GM11168 (cell line): ENCODE results near the gene ZBTB7C.
"Not testable (repeated sequence)": the region's sequence is repeated elsewhere in the genome, so short reads cannot be mapped to it uniquely, and the experiment has no call there.

Experiments used
- in situ Hi-C: fragments of 300-500 bp; cut with MboI; formaldehyde crosslinking; loops from one replicate; pipeline ENCODE4 v1.12.0; 2022; ENCODE audit warnings: low sequenced_read_pairs; ENCODE audit not compliant: unreplicated experiment

The ZBTB7C gene

DNA sequence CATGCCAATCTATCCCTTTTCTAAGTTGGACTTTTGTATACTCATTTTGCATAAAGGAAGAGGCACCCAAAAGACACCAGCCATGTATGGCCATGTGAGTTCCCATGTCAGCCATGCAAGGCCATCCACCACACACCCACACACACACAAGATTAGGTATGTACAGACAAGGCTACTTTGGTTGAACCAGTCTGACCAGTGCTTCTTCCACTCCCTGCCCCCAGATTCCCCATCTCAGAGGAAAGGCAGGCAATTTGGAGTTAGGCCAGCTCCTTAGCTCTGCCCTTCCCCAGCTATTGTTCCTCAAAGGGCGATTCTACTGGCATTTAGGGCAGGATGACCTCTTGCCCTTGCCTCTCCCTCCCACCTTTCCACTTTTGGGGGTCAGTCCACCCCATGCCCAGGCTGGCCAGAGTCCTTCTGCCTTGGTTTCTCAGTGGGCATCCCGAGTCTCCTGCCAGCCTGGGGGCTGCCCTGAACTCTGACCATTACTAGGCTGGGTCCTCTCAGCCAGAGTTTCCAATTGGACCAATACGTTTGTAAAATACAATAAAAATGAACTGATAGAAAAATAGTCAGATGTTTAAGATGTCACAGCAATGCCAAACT is 101.1 kb downstream of the ZBTB7C start:
- in situ Hi-C loops, result no loop called here

DNA sequence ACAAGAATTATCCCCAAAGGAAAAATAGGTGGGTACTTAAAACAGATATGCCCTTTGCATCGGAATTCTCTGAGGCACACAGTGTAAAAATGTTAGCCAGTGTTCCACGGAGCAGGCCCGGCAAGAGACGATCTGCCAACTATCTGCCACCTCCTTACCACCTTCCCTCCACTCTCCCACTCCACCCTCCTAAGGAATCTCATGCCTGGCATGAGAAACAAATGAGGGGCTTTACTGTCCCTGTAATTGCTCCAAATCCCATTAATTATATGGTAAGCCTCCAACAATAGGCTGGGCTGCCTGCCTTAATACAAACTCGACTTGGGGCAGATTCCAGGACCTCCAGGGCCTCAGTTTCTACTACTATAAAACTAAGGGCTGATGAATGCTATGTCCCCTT is 102.3 kb downstream of the ZBTB7C start:
- in situ Hi-C loops, result no loop called here

DNA sequence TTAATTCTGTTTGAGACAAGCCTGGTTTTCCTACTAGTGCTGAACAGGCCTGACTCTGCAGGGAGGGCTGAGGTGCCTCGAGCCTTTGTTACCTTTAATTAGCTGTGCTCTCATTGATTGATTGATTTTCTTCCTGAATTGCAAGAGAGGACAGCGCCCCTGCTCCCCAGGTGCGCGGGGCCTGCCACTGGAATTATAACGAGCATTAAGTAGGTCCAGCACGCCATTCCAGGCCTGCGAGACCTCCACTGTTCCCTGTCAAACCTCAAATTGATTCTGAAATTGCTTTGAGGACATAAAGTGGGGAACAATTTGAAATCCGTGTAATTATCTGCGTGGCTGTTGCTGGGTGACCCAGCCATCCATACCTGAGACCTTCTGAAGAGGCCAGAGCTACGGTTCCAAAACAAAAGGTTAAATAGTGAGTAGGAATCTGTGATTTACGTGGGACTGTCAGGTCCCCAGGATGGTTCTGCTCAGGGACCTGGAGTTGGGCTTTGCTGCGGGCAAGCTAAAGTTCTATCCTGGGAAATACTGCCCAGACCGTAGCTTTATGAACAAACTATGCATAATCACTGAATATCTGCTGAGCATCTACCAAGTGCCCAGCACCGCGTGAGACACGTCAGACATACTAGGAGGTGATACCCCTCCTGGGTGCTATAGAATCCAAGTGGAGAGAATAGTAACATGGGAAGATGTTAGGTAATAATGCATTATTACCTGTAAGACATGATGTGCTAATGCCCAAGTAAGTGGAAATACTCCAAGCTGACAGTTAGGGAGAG is 104.1 kb downstream of the ZBTB7C start:
- in situ Hi-C loops, result no loop called here

DNA sequence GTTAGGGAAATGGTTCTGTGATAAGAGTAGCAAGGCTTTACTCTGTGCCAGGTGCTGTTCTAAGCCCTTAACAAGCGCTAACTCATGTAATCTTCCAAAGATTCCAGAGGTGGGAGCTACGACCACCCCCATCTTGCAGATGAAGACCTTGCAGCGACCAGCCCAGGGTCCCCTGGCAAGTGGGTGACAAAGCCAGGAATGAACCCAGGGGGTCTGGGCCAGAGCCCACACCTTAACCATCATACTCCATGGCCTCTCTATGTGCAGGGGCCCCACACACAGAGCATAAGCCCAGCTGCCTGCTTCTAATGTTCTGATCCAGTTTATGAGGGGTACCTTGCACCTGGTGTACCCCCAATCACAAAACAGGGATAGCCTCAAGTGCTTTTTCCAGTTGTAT is 105.3 kb downstream of the ZBTB7C start:
- in situ Hi-C loops, result no loop called here

DNA sequence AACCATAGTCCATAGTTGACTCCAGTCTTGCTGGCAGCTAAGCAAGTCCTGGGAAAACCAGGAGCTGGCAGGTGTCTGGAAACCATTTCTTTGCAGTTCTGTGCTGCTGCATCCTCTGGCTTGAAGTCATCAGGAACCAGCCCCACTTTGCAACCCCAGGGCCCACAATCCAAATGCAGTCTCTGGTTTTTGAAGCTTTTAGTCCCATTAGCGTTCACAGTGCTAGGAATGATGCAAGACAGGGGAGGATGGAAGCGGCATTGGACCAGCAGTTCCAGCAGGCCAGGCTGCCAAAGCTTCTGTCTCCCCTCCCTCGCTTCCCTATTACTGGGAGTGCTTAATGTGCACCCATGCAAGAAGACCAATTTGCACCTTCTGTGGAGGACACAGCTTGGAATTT is 106.4 kb downstream of the ZBTB7C start:
- in situ Hi-C loops, result no loop called here

DNA sequence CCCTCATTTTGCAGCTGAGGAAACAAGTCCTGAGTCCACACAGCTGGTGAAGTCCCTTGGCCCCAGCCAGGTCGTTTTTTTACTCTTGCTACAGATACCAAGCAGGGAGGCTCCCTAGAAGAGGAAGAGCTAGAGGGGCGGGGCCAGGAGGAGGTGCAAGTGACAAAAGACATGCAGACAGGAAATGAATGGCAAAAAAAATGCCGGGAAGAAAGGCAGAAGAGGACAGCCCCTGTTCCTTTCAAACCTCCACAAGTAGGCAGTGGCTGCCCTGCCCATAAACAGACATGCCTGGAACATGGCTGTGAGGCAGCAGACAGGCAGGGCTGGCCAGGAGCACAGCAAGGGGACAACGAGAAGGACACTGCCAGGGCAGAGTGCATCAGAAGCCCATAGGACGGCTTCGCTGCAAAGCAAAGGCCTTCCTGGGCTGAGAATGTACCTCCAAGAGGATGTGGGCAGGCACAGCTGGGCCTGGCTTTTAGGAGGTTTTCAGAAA is 108.7 kb downstream of the ZBTB7C start:
- in situ Hi-C loops, result no loop called here

DNA sequence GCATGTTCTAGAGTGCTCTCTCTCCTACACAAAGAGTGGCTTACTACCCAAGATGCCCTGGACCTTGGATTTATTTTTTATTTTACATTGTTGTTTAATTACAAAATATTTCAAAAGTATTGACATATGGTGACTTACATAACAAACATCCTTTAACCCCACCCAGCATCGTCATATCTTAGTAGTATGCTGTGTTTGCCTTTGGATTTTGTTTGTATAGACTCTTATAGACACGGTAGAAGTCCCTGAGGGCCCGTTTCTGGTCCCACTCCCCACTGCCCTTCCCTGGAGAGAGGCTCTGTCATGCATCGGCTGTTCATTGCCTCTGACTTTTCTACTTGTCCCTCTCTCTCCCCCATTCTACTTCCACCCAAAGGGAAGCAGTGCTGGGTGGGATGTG is 112.0 kb downstream of the ZBTB7C start:
- in situ Hi-C loops, result no loop called here

DNA sequence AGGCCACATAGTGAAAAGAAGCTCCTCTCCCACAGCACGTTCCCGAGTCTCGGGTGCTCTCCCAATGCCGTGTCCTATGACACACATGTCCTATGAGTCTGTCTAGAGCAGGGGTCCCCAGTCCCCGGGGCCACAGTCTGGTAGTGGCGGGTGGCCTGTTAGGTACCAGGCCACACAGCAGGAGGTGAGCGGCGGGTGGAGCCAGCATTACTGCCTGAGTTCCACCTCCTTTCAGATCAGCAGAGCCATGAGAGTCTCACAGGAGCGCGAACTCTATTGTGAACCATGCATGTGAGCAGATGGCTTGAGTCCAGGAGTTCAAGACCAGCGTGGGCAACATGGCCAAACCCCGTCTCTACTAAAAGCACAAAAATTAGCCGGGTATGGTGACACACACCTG is 112.6 kb downstream of the ZBTB7C start:
- in situ Hi-C loops, result no loop called here

DNA sequence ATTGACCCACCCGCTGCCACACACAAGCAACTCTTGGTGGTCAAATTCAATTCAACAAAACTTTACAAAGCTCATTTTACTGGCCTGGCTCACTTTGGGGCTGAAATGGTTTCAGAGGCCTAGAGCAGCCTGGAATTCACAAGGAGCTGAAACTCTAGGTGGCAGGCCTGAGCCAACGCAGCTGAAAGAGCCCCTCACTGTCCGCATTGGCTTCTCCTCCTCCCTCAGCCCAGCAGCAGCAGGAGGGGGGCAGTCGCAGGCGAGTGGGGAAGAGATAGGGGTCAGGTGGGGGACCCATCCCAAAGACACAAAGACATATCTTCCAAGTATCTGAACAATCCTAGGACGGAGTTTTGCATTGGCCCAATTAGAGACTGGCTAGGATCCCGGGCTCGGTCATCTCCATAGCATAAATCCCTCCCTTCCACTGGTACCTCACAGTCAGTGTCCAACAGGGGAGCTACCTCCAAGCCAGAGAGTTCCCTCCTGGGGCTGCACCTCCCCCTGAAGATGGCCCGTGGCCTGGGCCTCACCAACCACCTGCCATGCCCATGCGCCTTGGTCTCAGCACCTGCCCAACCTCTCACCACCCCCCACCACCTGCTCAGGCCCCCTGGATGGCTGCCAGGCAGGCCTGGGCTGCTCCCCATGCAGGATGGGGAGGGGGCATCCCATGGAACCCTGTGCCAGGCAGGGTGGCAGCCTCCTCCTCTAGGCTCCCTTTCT is 113.4 kb downstream of the ZBTB7C start:
- in situ Hi-C loops, result no loop called here

DNA sequence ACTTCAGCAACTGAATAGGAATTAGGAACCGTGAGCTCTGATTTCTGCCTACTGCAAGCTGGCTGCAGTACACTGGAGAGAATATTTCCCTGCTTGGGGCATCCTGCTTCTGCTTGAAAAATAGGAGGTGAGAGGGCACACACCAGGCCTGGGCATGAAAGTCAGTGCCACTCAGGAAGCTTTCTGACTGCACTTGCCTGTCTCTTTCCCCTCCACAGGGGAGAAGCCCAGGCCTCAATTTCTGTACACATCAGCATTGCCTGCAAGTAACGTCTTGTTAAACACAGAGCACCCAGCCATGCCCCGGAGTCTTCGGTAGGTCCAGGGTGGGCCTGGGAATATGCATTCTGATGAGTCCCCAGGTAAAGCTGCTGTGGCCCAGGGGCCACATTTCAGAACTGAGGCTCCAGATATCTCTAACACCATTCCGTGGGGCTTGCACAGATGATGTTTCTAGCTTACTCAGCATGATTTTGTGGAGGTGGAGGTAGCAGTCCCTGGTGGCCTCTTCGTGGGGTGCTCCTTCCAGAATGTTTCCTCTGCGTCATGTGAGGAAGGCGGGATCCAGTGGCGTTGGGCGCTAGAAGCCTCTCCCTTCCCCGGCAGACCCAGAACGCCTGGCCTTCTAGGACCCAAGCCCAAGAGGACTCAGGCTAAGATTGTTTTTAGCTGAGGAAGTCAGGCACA is 114.1 kb downstream of the ZBTB7C start:
- in situ Hi-C loops, result no loop called here

DNA sequence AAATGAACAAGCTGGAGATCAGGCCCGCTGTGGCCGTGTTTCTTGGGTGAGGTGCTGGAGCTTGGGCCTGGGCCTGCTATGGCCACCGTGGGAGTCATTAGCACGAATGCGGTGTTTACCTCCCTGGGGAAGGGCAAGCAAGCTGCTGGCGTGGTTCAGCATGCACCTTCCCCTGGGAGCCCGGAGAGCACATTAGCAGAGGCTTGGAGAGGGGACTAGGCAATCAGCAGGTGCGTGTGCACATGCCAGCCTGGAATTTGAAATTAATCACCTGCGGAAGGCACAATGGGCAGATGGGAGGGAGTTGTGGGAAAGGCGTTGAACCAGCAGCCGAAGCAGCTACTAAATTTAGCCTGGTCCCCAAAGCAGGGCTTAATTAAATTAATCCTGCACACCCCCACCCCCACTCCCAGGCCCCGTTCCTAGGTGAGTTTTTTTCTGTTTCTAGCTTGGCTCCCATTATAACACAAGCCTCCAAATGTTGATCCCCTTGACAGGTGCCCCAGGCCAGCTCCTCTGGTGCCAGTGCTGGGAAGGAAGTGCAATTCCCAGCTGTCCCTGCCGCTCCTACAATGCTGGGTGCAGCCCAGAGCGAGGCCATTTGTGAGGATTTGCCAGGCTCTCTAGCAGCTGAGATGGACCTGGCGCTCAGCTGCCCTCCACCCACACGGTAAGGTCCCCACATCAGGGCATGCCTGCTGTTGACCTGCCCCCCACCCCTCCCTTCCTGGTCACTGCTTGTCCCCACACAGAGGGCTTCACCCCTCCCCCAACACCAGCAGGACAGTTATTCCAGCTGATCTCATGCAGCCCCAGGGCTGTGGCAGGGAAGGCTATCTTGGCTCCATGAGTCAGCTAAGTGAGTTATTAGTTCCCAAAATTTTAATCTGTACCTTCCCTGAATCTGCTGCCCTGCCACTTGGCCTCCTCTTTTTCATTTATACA is 115.0 kb downstream of the ZBTB7C start:
- in situ Hi-C loops, result no loop called here

DNA sequence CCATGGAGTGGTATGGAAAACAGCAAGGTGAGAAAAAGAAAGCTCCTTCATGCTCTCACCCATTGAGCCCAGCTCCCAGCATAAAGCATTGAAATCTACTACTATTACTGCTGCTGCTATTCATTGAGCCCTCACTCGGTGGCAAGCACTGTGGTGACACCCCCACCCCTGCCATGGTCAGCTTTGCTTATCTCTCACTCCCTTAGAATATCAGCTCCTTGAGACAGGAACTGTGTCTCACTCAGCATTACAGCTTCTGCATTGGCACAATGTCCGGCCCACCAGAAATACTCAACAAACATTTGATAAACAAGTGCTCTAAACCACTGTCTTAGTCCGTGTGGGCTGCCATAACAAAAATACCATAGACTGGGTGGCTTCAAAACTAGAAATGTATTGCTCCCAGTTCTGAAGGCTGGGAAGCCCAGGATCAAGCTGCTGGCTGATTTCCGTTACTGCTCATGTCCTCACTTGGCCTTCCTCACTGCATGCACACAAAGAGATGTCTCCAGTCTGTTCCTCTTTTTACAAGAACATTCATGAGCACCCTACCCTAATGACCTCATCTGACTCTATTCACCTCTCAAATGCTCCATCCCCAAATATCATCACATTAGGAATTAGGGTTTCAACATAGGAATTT is 116.3 kb downstream of the ZBTB7C start:
- in situ Hi-C loops, result no loop called here

DNA sequence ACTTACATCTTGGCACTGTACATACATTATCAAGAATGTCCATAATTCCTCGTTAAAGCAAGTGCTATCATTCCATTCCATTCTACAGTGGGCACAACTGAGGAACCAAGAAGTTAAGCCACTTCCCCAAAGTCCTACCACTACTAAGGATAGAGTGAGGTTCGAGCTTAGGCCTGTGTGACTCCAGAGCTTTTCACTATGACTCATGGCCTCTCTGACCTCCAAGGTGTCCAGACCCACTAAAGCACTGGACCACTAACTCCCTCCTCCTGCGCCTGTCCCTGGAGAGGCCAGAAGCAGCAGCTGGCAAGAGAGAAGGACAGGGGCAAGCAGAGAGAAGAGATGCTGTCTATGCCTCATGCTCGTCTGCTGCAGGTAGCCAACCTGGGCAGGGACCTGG is 117.0 kb downstream of the ZBTB7C start:
- in situ Hi-C loops, result no loop called here

DNA sequence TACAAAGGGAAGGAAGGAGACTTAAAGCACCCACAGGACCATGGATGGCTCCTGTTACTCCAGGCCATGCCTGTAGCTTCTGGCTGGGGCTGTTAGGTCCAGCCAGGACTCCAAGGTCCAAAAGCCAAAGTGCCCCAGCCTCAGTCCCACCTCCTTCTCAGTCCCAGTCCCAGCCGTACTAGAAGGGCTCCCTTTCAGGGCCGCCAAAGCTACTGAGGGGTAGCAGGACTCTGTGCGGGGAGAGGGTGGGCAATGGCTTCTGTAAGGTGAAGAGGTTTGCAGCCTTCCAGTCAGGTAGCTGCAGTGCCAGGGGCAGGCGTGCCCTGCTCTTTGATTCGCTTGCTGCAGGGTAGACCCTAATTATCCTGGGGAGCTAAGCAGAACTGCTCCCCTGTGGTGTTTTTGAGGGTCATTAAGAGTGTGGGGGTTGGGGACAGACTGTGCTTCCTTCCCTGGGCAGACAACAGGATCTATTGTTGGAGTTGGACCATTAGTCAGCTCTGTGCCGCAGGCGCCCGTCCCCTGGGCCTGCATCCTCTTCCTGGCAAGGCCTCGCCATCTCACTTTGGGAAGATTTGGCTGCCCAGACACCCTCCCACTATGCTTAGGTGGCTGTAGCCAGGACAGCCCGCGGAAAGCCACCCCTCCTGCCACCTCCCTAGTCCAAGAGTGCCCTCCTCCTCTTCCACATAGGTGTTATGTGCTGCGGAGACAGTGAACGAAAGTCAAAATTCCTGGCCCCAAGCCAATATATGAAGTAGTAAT is 118.8 kb downstream of the ZBTB7C start:
- in situ Hi-C loops, result no loop called here

DNA sequence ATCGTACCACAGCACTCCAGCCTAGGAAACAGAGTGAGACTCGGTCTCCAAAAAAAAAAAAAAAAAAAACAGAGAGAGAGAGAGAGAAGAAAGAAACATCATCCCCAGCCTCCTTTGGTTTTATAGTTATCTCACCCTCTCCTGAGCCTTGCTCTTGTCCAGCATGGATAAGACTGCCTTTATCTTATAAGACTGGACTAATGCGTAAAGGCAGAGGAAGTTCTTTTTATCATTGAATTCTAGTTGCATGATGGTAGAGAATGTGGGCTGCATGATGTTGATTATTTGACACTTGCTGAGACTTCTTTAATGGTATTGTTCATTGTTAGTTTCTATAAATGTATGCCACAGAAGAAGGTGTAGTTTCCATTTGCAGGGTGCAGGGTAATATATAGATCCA is 124.4 kb downstream of the ZBTB7C start:
- in situ Hi-C loops, result no loop called here

DNA sequence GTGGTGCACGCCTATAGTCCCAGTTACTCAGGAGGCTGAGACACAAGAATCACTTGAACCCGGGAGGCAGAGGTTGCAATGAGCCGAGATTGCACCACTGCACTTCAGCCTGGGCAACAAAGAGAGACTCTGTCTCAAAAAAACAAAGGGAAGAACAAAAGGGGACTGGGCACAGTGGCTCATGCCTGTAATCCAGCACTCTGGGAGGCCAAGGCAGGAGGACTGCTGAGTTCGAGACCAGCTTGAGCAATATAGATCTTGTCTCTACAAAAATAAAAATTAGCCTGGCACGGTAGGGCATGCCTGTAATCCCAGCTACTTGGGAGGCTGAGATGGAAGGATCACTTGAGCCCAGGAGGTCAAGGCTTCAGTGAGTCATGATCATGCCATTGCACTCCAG is 125.2 kb downstream of the ZBTB7C start:
- in situ Hi-C loops, result not testable (repeated sequence)

DNA sequence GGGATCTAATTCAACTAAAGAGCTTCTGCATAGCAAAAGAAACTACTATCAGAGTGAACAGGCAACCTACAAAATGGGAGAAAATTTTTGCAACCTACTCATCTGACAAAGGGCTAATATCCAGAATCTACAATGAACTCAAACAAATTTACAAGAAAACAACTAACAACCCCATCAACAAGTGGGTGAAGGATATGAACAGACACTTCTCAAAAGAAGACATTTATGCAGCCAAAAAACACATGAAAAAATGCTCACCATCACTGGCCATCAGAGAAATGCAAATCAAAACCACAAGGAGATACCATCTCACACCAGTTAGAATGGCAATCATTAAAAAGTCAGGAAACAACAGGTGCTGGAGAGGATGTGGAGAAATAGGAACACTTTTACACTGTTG is 127.7 kb downstream of the ZBTB7C start:
- in situ Hi-C loops, result not testable (repeated sequence)

DNA sequence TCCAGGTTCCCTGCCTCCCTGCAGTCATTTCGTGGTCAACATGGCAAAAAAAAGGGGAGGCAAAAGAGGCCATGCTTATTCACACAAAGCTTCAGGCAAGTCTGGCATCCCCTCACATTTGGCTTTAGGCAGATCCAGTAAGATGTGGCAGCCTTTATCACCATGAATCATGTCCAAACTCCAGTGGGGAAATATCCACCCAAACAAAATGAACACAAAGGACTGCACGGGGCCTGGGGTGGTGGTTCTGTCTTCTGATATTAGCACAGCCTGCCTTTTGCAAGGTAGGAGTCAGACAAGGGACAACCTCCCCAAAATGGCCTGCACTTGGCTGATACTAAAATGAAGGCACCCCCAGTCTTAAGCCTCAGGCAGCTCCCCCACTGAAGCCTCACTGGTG is 129.9 kb downstream of the ZBTB7C start:
- in situ Hi-C loops, result no loop called here
